Forelimb muscle (tissue), 1 donor: ENCODE results near the gene CRIP3. TPM values are rescaled to one million over a fixed set of nuclear protein-coding genes. Genes with fewer than 3 reads are reported as not detected.

ENCODE experiments used
- DNase-seq: peaks from one replicate; pipeline ENCODE4 v3.0.0-alpha.2; 2013; ENCODE audit warnings: low read depth
- polyA plus RNA-seq: library from polyadenylated mRNA; unstranded; fragments of 120-200 nt; gene quantifications from one replicate; pipeline ENCODE4 v1.2.1, GENCODE V29; 2013; ENCODE audit not compliant: insufficient read length

Gene CRIP3
- polyA plus RNA-seq, 1 donor, result 1.7 TPM

DNA sequence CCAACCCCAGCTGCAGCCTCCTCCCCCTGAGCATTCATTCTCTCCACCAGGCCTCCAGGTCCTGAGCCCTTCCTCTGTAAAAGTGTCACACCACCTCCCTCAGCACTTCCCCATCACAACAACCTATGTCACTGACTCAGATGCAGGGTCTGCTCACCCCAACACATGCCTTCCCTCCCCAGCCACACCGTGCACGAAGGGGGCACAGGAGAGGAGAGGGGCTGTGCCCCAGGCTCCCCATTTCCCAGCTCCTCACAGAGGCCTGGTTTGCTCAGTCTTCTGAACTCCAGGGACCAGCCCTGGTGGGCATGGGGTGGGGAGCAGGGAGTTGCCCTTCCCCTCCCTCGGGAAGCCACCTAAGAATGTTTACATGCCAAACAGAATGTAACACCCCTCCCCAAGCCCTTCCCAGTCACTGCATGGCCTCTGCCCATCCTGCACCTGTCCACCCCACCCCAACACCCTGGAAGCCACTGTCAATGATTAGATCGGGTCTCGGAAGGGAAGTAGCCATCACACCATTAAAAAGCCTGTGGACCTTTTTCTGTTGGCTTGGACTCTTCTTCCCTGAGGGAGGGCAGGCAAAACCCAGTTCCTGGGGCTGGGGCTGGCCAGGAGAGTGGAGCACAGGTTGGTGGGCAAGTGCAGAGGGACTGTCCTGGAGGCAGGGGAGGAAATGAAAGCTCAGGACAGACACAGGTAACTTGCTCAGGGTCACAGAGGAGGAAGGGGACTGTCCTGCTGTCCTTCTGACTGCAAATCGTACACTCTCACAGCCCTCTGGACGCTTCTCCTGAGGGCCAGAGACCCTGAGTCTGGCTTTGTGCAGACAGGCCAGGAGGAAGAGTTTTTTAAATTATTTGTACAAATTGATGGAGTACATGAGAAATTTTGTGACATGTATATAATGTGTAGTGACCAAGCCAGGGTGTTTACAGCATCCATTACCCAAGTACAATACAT lies 20.6 kb downstream of the CRIP3 start:
- DNase-seq, result no peak

- no peak for DNase-seq
These were observed 21.5 kb downstream of the CRIP3 start for GRCh38 chr6:43286980-43287716.

DNA sequence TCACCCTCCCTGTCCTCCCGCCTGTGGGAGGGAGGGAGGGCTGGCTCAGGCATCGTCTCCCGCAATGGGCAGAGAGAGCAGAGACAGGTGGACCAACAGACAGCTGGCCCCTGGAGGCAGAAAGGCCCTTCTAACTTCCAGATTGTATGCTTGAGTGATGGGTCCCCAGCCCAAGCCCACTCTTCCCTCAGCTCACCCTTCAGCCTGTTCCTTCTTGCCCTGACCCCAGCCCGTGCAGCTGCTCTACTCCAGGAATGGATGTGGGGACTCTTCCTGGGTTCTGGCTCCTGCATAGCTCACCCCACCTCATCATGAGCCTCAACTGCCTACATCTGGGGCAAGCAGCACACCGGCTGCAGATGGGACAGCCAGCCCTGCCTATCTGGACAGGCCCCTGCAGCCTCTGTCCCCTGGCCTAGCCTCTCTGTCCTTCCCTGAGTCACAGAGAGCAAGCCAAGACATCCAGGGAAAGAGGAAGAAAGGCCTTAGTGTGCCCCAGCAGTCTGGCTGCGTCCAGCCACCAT lies 22.1 kb downstream of the CRIP3 start:
- no peak for DNase-seq

DNA sequence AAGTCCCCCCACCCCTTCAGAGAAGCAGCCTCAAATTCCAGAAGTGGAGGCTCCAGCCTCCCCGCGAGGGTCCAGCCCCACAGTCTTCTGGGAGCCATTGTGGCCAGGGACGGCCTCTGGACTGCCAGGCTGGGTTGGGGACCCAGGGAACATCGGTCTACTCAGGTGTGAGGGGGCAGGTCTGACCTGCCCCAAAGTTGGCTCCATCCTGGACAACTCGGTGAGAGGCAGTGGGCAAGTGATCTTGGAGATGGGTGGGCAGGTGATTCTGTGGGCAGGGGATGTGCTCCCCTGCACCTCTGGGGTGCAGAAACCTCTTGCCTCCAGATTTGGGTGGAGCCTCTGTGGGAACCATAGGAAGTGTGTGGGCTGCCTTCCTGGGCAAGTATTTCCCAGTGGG lies 22.8 kb downstream of the CRIP3 start:
- no peak for DNase-seq

- no peak for DNase-seq
These were observed 23.4 kb downstream of the CRIP3 start for GRCh38 chr6:43284991-43285781.

DNA sequence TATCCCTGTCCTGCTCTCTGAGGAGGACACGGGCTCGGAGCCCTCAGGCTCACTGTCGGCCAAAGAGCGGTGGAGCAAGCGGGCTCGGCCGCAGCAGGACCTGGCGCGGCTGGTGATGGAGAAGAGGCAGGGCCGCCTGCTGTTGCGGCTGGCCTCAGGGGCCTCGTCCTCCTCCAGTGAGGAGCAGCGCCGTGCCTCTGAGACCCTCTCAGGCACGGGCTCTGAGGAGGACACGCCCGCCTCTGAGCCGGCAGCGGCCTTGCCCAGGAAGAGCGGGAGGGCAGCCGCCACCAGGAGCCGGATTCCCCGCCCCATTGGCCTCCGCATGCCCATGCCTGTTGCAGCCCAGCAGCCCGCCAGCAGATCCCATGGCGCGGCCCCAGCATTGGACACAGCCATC lies 24.7 kb downstream of the CRIP3 start:
- DNase-seq, result no peak

GRCh38 chr6:43283514-43283901 lies 25.1 kb downstream of the CRIP3 start:
- DNase-seq, result no peak

GRCh38 chr6:43282636-43283513 lies 25.8 kb downstream of the CRIP3 start:
- no peak for DNase-seq

DNA sequence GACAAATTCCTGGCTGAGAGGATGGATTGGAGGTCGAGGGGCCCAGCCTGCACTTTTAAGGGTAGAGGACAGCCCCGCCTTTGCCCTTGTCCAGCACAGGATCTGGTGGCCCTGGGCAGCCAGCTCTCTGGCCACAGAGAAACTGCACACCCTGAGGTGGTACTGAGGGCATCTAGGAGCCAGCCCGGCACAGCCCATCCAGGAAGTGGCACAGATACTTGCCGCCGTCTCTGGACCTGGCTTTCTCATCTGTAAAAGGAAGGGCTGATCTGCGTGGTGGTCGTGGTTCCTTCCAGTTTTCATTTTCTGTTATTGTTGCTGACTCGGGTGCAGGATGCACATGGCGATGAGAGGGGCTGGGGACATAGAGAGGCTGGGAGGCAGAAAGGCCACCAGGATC lies 26.6 kb downstream of the CRIP3 start:
- DNase-seq, result no peak

DNA sequence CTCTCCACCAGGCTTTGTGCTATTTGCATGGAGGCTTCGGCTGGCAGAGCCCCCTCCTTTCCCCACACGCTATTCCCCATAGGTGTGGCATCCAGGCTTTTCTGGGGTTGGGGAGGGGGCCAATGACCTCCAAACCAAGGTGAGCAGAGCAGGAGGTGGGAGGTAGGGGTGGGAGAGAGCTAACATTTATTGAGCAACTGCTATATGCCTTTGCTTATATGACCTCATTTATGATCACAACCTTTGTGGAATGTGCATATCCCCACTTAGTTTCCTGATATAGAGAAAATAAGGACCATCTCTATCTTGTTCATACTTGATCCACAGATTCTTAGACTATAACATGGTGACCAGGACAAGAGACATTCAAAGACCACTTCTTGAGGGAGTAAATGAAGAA lies 28.4 kb downstream of the CRIP3 start:
- DNase-seq, result no peak

DNA sequence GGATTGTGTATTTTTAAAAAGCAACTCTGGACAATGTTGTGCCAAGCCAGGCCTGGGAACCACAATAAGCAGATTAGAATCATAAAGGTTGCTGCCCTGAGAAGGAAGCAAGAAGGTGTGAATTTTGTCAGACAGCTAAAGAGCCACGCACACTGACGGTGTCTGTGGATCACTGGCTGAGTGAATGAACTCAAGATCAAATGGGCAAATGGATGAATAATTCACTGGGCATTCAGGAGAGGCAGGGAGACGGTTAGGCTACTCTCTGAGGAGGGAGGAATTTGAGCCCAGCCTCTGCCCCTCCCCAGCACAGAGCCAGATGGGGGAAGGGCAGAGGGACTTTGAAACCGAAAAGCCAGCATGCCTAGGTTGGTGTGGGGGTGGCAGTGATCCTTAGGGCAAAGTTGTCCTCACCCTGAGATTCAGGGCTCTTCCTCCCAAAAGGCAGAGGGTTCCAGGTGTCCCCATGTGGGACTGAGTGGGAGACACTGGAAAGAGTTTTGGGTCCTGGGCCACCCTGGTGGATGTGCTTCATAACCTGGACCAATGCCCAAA lies 30.0 kb downstream of the CRIP3 start:
- no peak for DNase-seq

GRCh38 chr6:43277643-43278523 lies 30.7 kb downstream of the CRIP3 start:
- no peak for DNase-seq

- DNase-seq, result no peak
These were observed 31.4 kb downstream of the CRIP3 start for GRCh38 chr6:43277306-43277642.

- DNase-seq, result no peak
These were observed 31.9 kb downstream of the CRIP3 start for GRCh38 chr6:43276577-43277305.

GRCh38 chr6:43275801-43276576 lies 32.6 kb downstream of the CRIP3 start:
- no peak for DNase-seq

GRCh38 chr6:43274916-43275597 lies 33.6 kb downstream of the CRIP3 start:
- no peak for DNase-seq

DNA sequence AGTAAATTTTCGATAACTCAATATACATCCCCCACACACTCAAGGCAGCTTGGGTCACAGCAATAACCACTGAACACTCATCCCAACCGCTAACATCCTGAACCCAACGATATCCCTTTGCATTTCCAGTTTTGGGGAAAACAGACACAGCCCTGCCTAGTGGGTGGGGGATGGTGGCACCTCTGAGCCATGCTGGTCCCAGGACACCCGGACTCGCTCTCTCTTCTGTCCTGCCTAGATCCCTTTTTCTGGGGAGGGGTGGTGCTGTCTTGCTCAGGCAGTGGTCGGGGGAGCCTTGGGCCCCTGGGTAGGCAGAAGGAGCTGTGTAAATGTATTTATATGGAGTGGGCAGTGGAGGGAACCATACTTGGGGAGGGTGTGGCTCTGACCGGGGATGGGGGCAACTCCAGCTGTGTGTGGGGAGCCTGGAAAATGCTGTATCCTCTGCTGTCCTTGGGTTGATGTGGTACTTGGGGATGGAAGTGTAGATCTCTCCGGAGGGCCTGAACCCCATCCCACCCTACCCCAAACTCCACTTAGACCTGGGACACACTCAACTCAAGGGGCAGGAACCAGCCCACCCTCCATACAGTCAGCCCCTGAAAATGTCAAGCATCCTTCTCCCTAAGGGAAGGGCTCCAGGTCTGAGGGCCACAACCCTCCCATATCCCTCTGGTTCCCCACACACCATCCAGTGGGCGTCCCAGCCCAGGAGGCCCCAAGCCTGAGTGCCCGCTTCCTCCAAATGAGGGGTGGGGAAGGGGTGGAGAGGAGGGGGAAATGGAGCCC lies 34.3 kb downstream of the CRIP3 start:
- DNase-seq, result no peak
